K562 (cell line): ENCODE data around the gene RFLNA. TPM values are rescaled to one million over a fixed set of nuclear protein-coding genes. Genes with fewer than 3 reads are reported as not detected.

Source experiments
- ARNT ChIP-seq, 2 experiments: fragments of 450-650 bp; IDR thresholded peaks; 2 replicates each; pipeline ENCODE4 v1.6.1; 2016; ENCODE audit warnings: mild to moderate bottlenecking in 1 of 2
- JUN ChIP-seq, 2 experiments: sonication (generic) in 1 of 2; formaldehyde crosslinking in 1 of 2; IDR thresholded peaks; 2 replicates each; pipeline versions ENCODE4 v1.6.1 to v1.8.0; 2012 to 2022; ENCODE audit warnings: borderline replicate concordance in 2 of 2, mild to moderate bottlenecking in 2 of 2, improper control_type of control experiment in 1 of 2, low read depth in 1 of 2, low read length in 1 of 2, missing genetic modification reagents in 1 of 2
- MNT ChIP-seq, 2 experiments: fragments of 450-650 bp; conservative IDR thresholded peaks; 2 replicates each; pipeline ENCODE4 v1.6.1; 2017; ENCODE audit warnings: mild to moderate bottlenecking in 2 of 2, moderate library complexity in 2 of 2
- MTA3 ChIP-seq: fragments of 450-650 bp; formaldehyde crosslinking; IDR thresholded peaks from 2 replicates; pipeline ENCODE4 v1.6.1; 2017; ENCODE audit warnings: mild to moderate bottlenecking, borderline replicate concordance
- RBFOX2 ChIP-seq: fragments of 200-400 bp; formaldehyde crosslinking; IDR thresholded peaks from 2 replicates; pipeline ENCODE4 v1.6.1; 2017; ENCODE audit warnings: low read depth, mild to moderate bottlenecking, low read length, moderate library complexity
- SLC30A9 ChIP-seq: fragments of 250-450 bp; sonication (Bioruptor Pico); IDR thresholded peaks from 2 replicates; pipeline ENCODE4 v1.8.0; 2022; ENCODE audit warnings: mild to moderate bottlenecking, moderate library complexity
- TRIM28 ChIP-seq: fragments of 450-650 bp; IDR thresholded peaks from 2 replicates; pipeline ENCODE4 v1.6.1; 2017
- ZNF395 ChIP-seq: fragments of 200-800 bp; sonication (Bioruptor generic); IDR thresholded peaks from 2 replicates; pipeline ENCODE4 v1.6.1; 2017; ENCODE audit warnings: missing genetic modification characterization, missing compliant biosample characterization
- ZNF592 ChIP-seq: fragments of 450-650 bp; IDR thresholded peaks from 2 replicates; pipeline ENCODE4 v1.6.1; 2017; ENCODE audit warnings: antibody characterized with exemption, mild to moderate bottlenecking
- ZNF75A ChIP-seq: fragments of 450-650 bp; formaldehyde crosslinking; IDR thresholded peaks from 2 replicates; pipeline ENCODE4 v1.4.0; 2020; ENCODE audit warnings: mild to moderate bottlenecking
- polyA plus RNA-seq, 8 experiments: library from polyadenylated mRNA; depleted of rRNA in 4 of 8; stranded (reverse) in 5 of 8; unstranded in 3 of 8; fragments of >200 nt; fragmentation: Nextera tagmentation in 2 of 8; fragmentation: Illumina TruSeq in 1 of 8; extraction: Ambion mirVana in 2 of 8; extraction: Trizol in 1 of 8; gene quantifications; 2 replicates each; pipeline versions ENCODE4 v1.2.1 to v1.2.3, GENCODE V29; 2011 to 2014; ENCODE audit warnings: inconsistent platforms in 1 of 8, missing spikeins in 1 of 8
- total RNA-seq, 7 experiments: library from RNA; depleted of rRNA in 6 of 7; stranded (reverse); fragments of >200 nt in 6 of 7; fragmentation: Illumina TruSeq in 2 of 7; extraction: Trizol in 2 of 7; gene quantifications; 2 replicates each; pipeline versions ENCODE4 v1.2.1 to v1.2.3, GENCODE V29; 2011 to 2021; ENCODE audit warnings: low replicate concordance in 1 of 7
- TF ChIP-seq, protein P1 (sequence below): fragments of 450-650 bp; IDR thresholded peaks from 2 replicates; pipeline ENCODE4 v1.6.1; 2016; ENCODE audit warnings: borderline replicate concordance
- TF ChIP-seq, protein P2 (sequence below): sonication (generic); formaldehyde crosslinking; IDR thresholded peaks from 2 replicates; pipeline ENCODE4 v1.8.1; 2023; ENCODE audit warnings: mild to moderate bottlenecking, missing genetic modification reagents

Gene RFLNA
- total and polyA plus RNA-seq, 9 of the 15 experiments (the other 6 are each of a cell fraction or from before 2014, with no cell fraction given): not detected

DNA sequence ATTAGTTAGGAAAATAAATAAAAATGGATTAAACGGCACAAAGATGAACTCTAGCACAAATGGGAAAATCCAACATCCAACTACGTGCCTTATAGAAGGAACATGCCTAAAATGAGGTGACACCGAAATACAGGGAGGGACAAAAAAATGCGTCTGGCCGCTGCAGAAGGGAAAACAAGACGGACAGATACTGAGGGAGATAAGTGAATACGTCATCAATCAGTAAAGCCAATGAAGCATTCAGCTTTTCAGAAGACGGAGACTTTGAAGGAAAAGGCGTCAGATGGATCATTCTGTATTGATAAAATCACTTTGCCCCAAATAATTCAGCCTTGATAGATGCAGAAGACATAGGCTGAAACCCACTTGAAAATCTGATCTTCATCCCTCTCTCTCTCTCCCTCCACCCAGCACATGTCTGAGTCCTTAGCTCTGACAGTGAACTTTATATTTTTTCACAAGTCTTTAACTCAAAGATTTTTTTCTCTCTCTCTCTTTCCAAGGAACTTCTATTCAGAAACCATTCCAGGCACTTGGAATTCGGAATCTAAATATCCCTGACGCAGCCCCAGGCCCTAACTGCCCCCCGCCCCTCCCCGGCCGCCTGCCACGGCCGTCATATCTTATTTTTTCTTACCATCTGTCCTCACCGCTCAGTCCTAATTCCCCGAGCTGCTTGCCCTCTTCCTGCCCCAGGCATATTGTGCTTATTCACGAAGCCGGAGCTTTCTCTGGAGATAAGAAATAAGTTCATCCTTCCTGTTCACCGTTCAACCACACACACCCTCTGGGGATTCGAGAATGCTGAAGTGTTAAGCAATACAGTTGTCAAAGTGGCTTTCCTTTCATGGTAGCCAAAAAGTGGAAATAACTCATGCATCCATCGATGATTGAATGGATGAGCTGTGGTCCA lies 35.5 kb upstream of the RFLNA start (continued):
- TF ChIP-seq ZNF592: no peak; the same call in 1 of the 2 replicates
- TF ChIP-seq, protein P1, sequence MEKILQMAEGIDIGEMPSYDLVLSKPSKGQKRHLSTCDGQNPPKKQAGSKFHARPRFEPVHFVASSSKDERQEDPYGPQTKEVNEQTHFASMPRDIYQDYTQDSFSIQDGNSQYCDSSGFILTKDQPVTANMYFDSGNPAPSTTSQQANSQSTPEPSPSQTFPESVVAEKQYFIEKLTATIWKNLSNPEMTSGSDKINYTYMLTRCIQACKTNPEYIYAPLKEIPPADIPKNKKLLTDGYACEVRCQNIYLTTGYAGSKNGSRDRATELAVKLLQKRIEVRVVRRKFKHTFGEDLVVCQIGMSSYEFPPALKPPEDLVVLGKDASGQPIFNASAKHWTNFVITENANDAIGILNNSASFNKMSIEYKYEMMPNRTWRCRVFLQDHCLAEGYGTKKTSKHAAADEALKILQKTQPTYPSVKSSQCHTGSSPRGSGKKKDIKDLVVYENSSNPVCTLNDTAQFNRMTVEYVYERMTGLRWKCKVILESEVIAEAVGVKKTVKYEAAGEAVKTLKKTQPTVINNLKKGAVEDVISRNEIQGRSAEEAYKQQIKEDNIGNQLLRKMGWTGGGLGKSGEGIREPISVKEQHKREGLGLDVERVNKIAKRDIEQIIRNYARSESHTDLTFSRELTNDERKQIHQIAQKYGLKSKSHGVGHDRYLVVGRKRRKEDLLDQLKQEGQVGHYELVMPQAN: no peak
- TF ChIP-seq RBFOX2: no peak
- TF ChIP-seq ZNF395 (CRISPR knock-in tag): no peak
- TF ChIP-seq MTA3: no peak
- no peak for TF ChIP-seq SLC30A9 (CRISPR knock-in tag)
- no peak; a peak in 1 of 4 replicates for TF ChIP-seq MNT (conservative IDR thresholded peaks at IDR 0.05)
- peak in 1 of 2 experiments; percentile 75; a peak in 2 of 4 replicates for TF ChIP-seq ARNT (IDR thresholded peaks at IDR 0.05)
- TF ChIP-seq TRIM28: no peak
- no peak for TF ChIP-seq ZNF75A (CRISPR knock-in tag)
- TF ChIP-seq JUN (IDR thresholded peaks at IDR 0.05; ENCODE audit: borderline replicate concordance, low read depth, low read length): no peak
- TF ChIP-seq JUN (CRISPR knock-in tag; IDR thresholded peaks at IDR 0.05; ENCODE audit: borderline replicate concordance): no peak
- TF ChIP-seq, protein P2, sequence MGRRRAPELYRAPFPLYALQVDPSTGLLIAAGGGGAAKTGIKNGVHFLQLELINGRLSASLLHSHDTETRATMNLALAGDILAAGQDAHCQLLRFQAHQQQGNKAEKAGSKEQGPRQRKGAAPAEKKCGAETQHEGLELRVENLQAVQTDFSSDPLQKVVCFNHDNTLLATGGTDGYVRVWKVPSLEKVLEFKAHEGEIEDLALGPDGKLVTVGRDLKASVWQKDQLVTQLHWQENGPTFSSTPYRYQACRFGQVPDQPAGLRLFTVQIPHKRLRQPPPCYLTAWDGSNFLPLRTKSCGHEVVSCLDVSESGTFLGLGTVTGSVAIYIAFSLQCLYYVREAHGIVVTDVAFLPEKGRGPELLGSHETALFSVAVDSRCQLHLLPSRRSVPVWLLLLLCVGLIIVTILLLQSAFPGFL (CRISPR knock-in tag): no peak
